K562 (cell line): ENCODE results near the gene ZNF487. TPM values are rescaled to one million over a fixed set of nuclear protein-coding genes. Genes with fewer than 3 reads are reported as not detected.

Source experiments
- ARID4B ChIP-seq: sonication (generic); formaldehyde crosslinking; IDR thresholded peaks from 2 replicates; pipeline ENCODE4 v1.8.0; 2022; ENCODE audit warnings: mild to moderate bottlenecking, missing genetic modification reagents
- ARNT ChIP-seq, 2 experiments: fragments of 450-650 bp; IDR thresholded peaks; 2 replicates each; pipeline ENCODE4 v1.6.1; 2016; ENCODE audit warnings: mild to moderate bottlenecking in 1 of 2
- BCLAF1 ChIP-seq, 2 experiments: fragments of 450-650 bp in 1 of 2; IDR thresholded peaks; 2 replicates each; pipeline ENCODE4 v1.6.1; 2011 to 2017; ENCODE audit warnings: low read depth in 2 of 2, antibody characterized with exemption in 1 of 2, borderline replicate concordance in 1 of 2, low read length in 1 of 2, mild to moderate bottlenecking in 1 of 2, mixed read lengths in 1 of 2; ENCODE audit not compliant: control insufficient read depth in 1 of 2
- CEBPG ChIP-seq, 3 experiments: fragments of 200-800 bp in 1 of 3; sonication (Bioruptor generic) in 1 of 3; sonication (generic) in 1 of 3; formaldehyde crosslinking in 1 of 3; IDR thresholded peaks in 2 of 3; conservative IDR thresholded peaks in 1 of 3; 2 replicates each; pipeline versions ENCODE4 v1.6.1 to v1.8.0; 2016 to 2022; ENCODE audit warnings: missing compliant biosample characterization in 2 of 3, missing genetic modification characterization in 2 of 3, mild to moderate bottlenecking in 1 of 3, missing genetic modification reagents in 1 of 3
- CHD1 ChIP-seq: fragments of 200-600 bp; sonication (generic); IDR thresholded peaks from one replicate; pipeline ENCODE4 v1.6.1; 2012; ENCODE audit warnings: mild to moderate bottlenecking, moderate library complexity, low read length, inconsistent platforms
- FIP1L1 ChIP-seq: fragments of 200-400 bp; formaldehyde crosslinking; IDR thresholded peaks from 2 replicates; pipeline ENCODE4 v1.6.1; 2018; ENCODE audit warnings: mild to moderate bottlenecking, low read depth, low read length; ENCODE audit not compliant: poor library complexity, severe bottlenecking
- FOXK1 ChIP-seq: sonication (generic); formaldehyde crosslinking; IDR thresholded peaks from 2 replicates; pipeline ENCODE4 v1.8.0; 2022; ENCODE audit warnings: missing genetic modification reagents, mild to moderate bottlenecking, borderline replicate concordance
- PBX2 ChIP-seq, 2 experiments: IDR thresholded peaks in 1 of 2; conservative IDR thresholded peaks in 1 of 2; 2 replicates each; pipeline ENCODE4 v1.6.1; 2016; ENCODE audit warnings: low read depth in 2 of 2, mild to moderate bottlenecking in 1 of 2, missing compliant biosample characterization in 1 of 2, missing genetic modification characterization in 1 of 2, moderate library complexity in 1 of 2
- SETDB1 ChIP-seq: IDR thresholded peaks from one replicate; pipeline ENCODE4 v1.6.1; 2012; ENCODE audit warnings: low read length, control low read depth, inconsistent platforms
- ZFP91 ChIP-seq: sonication (generic); formaldehyde crosslinking; IDR thresholded peaks from 2 replicates; pipeline ENCODE4 v1.8.0; 2022; ENCODE audit warnings: mild to moderate bottlenecking, missing genetic modification reagents
- ZNF143 ChIP-seq: sonication (generic); formaldehyde crosslinking; IDR thresholded peaks from 2 replicates; pipeline ENCODE4 v1.9.0; 2022; ENCODE audit warnings: mild to moderate bottlenecking, missing genetic modification reagents
- polyA plus RNA-seq, 8 experiments: library from polyadenylated mRNA; depleted of rRNA in 4 of 8; stranded (reverse) in 5 of 8; unstranded in 3 of 8; fragments of >200 nt; fragmentation: Nextera tagmentation in 2 of 8; fragmentation: Illumina TruSeq in 1 of 8; extraction: Ambion mirVana in 2 of 8; extraction: Trizol in 1 of 8; gene quantifications; 2 replicates each; pipeline versions ENCODE4 v1.2.1 to v1.2.3, GENCODE V29; 2011 to 2014; ENCODE audit warnings: inconsistent platforms in 1 of 8, missing spikeins in 1 of 8
- total RNA-seq, 7 experiments: library from RNA; depleted of rRNA in 6 of 7; stranded (reverse); fragments of >200 nt in 6 of 7; fragmentation: Illumina TruSeq in 2 of 7; extraction: Trizol in 2 of 7; gene quantifications; 2 replicates each; pipeline versions ENCODE4 v1.2.1 to v1.2.3, GENCODE V29; 2011 to 2021; ENCODE audit warnings: low replicate concordance in 1 of 7

The ZNF487 gene
- total and polyA plus RNA-seq, 9 of the 15 experiments (the other 6 are each of a cell fraction or from before 2014, with no cell fraction given): 1.9 to 6.5 (median 4.2) TPM

- no peak; a peak in 1 of 4 replicates for TF ChIP-seq BCLAF1 (IDR thresholded peaks at IDR 0.05; ENCODE audit: borderline replicate concordance in 1 of 2, control insufficient read depth in 1 of 2, low read depth in 2 of 2, low read length in 1 of 2)
- no peak for TF ChIP-seq ZFP91 (CRISPR knock-in tag)
- TF ChIP-seq FOXK1 (CRISPR knock-in tag): 0 out of 2 replicates have a peak, but pooled peaks have one; percentile 77
- TF ChIP-seq FIP1L1: peak; percentile 78
- TF ChIP-seq PBX2 (CRISPR knock-in tag; IDR thresholded peaks at IDR 0.05; ENCODE audit: low read depth): no peak
- TF ChIP-seq PBX2 (tag; conservative IDR thresholded peaks at IDR 0.05; ENCODE audit: low read depth): no peak
- TF ChIP-seq ARID4B (CRISPR knock-in tag): peak; percentile 55; the same call in 1 of the 2 replicates
- TF ChIP-seq CHD1: no peak
- TF ChIP-seq CEBPG (CRISPR knock-in tag; IDR thresholded peaks at IDR 0.05): peak; percentile 28; the same call in 1 of the 2 replicates
- no peak for TF ChIP-seq CEBPG (tag; conservative IDR thresholded peaks at IDR 0.05 in 1 of 2, IDR thresholded peaks at IDR 0.05 in 1 of 2)
- peak; percentile 45; the same call in 1 of the 2 replicates for TF ChIP-seq ZNF143
- no peak for TF ChIP-seq SETDB1
- 0 out of 4 replicates have a peak, but pooled peaks of 1 of the 2 experiments have one; percentile 8 for TF ChIP-seq ARNT (IDR thresholded peaks at IDR 0.05)
These were observed 40.6 kb upstream of the ZNF487 start (continued) for GRCh38 chr10:43396061-43396927.
